Measurements from ENCODE around the gene KANK2.
"Not testable (repeated sequence)": the region's sequence is repeated elsewhere in the genome, so short reads cannot be mapped to it uniquely, and the experiment has no call there.

Gene KANK2

DNA sequence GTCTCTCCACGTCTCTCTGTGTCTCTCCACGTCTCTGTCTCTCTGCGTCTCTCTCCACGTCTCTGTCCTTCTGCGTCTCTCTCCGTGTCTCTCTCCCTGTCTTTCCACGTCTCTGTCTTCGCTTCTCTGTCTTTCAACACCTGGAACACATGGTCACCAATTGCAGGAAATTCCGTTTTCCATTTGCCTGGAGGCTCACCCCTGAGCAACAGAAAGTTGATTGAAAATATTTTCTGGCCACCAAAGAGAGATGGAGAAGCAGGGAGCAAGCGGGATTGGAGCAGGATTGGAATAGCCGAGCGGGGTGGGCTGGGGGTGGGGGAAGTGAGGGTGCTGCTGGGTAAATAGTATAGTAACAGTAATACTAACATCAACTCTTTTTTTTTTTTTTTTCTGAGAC is 1.7 kb downstream of the KANK2 start:
- DNase-seq, result no peak

GRCh38 chr19:11194656-11195558 is 2.4 kb downstream of the KANK2 start:
- no peak for DNase-seq

DNA sequence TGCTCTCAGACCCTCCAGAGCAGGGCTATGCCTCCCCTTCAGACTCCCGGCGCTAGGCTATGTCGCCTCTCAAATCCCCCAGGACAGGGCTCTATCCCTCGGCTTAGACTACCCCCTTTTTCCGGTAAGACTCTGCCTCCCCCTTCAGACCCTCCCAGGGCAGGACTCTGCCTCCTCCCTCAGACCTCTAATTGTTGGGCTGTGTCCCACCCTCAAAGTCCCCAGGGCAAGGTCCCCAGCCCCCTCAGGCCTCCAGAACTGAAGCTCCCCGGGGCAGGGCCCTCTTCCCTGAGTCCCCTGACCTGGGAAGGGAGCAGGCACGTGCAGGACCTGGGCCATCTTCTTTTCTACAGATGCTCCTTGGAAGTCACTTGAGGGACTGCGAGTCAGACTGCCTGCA is 3.2 kb downstream of the KANK2 start:
- DNase-seq, result no peak

- DNase-seq, result no peak
These were observed 4.1 kb downstream of the KANK2 start for GRCh38 chr19:11192957-11193939.

GRCh38 chr19:11191934-11192333 is 5.4 kb downstream of the KANK2 start:
- DNase-seq, result no peak

- DNase-seq, result no peak
These were observed 6.0 kb downstream of the KANK2 start for GRCh38 chr19:11191273-11191755.

DNA sequence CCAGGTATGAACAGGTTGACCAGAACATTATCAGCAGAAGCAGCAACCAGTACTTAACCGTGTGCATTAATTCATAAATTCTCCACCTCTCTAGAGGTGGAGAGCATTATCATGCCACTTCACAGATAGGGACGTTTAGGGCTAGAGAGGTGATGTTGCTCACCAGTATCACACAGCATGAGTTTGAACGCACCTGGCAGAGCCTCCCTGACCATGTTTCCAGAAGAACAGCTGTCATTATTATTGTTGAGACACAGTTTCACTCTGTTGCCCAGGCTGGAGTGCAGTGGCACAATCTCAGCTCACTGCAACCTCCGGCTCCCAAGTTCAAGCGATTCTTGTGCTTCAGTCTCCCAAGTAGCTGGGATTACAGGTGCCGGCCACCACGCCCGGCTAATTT is 6.8 kb downstream of the KANK2 start:
- DNase-seq, result no peak

- no peak for DNase-seq
These were observed 9.9 kb downstream of the KANK2 start for GRCh38 chr19:11187441-11187840.

DNA sequence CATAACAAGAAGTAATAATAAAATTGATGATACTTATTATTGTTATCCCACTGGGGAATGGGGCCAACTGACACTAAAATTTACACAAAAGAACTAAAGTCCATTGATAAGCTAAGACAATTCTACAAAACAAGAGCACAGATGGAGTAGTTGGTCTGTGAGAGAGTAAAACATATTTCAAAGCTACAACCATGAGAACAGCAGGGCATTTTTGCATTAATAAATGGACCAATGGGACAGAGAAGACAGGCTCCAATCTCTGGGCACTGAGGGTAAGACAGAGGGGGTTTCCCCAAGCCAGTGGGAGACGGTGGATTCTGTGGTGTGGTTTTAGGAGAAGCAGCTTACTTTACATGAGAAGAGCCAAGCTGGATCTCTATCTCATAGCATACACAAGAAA is 14.4 kb downstream of the KANK2 start:
- no peak for DNase-seq

DNA sequence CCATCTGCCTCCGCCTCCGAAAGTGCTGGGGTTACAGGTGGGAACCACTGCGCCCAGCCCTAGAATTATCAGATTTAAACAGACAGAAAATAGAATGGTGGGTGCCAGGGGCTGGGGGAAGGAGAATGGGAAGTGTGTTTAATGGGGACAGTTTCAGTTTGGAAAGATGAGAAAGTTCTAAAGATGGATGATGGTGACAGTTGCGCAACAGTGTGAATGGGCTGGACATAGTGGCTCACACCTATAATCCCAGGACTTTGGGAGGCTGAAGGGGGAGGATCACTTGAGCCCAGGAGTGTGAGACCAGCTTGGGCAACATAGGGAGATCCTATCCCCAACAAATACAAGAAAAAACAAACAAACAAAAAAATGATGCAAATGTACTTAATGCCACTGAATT is 15.9 kb downstream of the KANK2 start:
- no peak for DNase-seq

DNA sequence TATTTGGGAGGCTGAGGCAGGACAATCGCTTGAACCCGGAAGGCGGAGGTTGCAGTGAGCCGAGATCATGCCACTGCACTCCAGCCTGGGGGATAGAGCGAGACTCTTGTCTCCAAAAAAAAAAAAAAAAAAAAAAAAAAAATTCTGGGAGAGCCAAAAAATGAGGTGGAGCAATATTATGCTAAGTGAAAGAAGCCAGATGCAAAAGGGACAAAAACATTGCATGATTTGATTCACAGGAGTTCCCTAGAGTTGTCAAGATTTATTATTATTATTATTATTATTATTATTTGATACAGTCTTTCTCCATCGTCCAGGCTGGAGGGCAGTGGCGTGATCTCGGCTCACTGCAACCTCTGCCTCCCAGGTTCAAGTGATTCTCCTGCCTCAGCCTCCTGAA is 16.4 kb downstream of the KANK2 start:
- not testable (repeated sequence) for DNase-seq

DNA sequence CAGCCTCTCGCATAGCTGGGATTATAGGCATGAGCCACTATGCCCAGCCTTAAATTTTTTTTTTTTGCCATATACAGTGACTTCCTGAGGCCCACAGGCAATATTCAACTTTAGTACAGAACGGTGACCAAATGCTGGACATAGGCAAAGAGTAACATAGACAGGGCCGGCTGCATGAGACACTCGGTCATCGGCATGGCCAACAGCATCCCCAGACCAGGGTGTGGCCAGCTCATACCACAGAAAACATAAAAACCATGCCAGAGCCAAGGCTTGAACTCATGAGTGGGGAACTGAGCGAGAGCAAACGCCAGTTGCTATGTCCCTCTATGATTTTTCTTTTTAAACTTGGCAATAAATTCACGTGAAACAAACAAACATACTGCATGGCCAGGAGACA is 17.0 kb downstream of the KANK2 start:
- no peak for DNase-seq

- no peak for DNase-seq
These were observed 17.5 kb downstream of the KANK2 start for GRCh38 chr19:11179716-11180297.

GRCh38 chr19:11179145-11179465 is 18.2 kb downstream of the KANK2 start:
- not testable (repeated sequence) for DNase-seq

GRCh38 chr19:11177592-11177991 is 19.8 kb downstream of the KANK2 start:
- DNase-seq, result no peak

- DNase-seq, result no peak
These were observed 20.7 kb downstream of the KANK2 start for GRCh38 chr19:11176466-11177193.

DNA sequence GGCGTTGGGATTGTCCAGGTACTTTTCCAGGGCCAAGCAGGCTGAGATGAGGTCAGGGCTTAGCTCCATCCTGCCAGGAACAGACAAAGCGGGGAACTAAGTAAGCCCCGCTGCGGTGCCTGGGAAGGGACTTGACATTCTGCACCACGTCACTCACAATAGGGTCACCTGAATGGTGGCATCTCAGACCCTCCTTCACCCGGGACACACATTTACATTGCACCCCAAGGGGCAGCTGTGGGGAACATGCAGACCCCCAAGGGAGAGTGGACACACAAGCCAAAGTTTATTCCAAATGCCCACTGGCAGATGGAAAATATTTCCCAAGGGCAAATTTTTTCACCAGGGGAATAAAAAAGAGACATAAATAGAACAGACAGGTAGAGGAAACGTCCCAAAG is 21.4 kb downstream of the KANK2 start:
- DNase-seq, result no peak

GRCh38 chr19:11174336-11174735 is 23.0 kb downstream of the KANK2 start:
- no peak for DNase-seq

DNA sequence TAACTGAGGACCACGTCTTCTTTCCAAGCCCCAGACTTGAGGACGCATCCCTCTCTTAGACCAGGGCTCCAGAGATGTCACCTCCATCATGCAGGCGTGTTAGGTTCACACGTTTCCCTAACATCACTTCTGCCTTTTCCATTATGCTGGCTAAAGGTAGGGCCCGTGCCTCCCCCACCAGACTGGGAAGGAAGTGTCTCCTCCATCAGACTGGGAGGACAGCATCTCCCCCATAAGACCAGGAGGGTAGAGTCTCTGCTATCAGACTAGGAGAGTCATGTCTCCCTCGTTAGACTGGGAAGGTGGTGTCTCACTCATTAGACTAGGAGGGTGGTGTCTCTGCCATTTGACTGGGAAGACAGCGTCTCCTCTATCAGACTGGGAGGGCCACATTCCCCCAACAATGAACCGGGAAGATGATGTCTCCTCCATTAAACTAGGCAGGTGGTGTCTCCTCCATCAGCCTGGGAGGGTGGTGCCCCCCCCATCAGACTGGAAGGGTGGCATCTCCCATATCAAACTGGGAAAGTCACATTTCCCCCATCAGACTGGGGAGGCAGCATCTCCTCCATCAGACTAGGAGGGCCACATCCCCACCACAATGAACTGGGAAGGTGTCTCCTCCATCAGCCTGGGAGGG is 23.7 kb downstream of the KANK2 start:
- DNase-seq, result no peak

DNA sequence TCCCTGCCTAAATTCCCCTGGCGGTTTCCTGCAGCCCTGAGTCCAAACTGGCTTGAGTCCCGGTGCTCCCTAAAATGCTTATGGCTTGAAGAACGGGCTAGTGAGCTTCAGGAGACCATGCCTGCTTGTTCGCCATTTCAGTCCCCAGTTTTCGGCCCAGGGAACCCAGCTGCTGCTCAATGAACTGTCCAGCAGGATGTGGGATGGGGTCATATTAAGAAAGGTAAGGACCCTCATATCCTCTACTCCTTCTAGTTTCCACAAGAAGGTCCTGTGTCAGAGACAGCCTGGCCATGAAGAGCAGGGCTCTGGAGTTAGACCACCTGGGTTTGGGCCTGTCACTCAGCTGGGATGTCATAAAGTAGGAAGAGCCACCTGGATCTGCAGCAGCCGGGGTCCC is 24.8 kb downstream of the KANK2 start:
- DNase-seq, result no peak

GRCh38 chr19:11171144-11171543 is 26.2 kb downstream of the KANK2 start:
- DNase-seq, result no peak
